ENCODE measurements around the gene ASB11.

DNA sequence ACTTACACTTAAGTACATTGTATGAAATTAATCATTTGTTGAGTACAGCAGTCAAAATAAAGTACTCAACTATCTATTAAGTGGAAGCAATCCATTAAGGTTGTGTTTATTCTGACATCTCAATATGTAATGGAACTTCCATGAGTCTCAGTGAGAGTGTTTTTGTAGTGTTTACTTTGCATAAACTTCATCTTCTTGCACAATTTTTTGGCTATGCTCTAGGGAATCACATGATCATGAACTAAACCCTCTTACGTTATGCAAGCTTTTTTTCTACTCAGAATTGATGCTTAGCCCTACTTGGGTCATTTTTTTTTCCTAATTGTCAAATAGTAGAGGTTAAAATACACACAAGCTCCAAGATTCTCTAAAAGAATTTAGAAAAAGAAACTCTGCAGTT is 41.0 kb upstream of the ASB11 start:
- TF ChIP-seq, protein P1, sequence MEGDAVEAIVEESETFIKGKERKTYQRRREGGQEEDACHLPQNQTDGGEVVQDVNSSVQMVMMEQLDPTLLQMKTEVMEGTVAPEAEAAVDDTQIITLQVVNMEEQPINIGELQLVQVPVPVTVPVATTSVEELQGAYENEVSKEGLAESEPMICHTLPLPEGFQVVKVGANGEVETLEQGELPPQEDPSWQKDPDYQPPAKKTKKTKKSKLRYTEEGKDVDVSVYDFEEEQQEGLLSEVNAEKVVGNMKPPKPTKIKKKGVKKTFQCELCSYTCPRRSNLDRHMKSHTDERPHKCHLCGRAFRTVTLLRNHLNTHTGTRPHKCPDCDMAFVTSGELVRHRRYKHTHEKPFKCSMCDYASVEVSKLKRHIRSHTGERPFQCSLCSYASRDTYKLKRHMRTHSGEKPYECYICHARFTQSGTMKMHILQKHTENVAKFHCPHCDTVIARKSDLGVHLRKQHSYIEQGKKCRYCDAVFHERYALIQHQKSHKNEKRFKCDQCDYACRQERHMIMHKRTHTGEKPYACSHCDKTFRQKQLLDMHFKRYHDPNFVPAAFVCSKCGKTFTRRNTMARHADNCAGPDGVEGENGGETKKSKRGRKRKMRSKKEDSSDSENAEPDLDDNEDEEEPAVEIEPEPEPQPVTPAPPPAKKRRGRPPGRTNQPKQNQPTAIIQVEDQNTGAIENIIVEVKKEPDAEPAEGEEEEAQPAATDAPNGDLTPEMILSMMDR (IDR thresholded peaks at IDR 0.05; ENCODE audit: low read depth, low read length) = no peak
- TF ChIP-seq EZH2phosphoT487 (IDR thresholded peaks at IDR 0.05; ENCODE audit: low read depth) = no peak

All from OCI-LY3 (cell line).